HT1080 (cell line): ENCODE results near the gene MTFP1. TPM values are rescaled to one million over a fixed set of nuclear protein-coding genes. Genes with fewer than 3 reads are reported as not detected.
"Not testable (repeated sequence)": the region's sequence is repeated elsewhere in the genome, so short reads cannot be mapped to it uniquely, and the experiment has no call there.

ENCODE experiments used
- DNase-seq: peaks from one replicate; pipeline ENCODE4 v3.0.0-alpha.2; 2015; ENCODE audit warnings: low read depth
- small RNA-seq: library from RNA; depleted of rRNA; stranded (forward); fragments of <200 nt; gene quantifications from one replicate; pipeline ENCODE3, GENCODE V24; 2014
- total RNA-seq: library from RNA; depleted of rRNA; stranded (reverse); fragments of >200 nt; shearing (Covaris generic); gene quantifications from 2 replicates; pipeline ENCODE4 v1.2.3, GENCODE V29; 2014; rRNA removed

MTFP1 gene
- total RNA-seq, 1 experiment from 2014 or later, result 37.1 TPM

DNA sequence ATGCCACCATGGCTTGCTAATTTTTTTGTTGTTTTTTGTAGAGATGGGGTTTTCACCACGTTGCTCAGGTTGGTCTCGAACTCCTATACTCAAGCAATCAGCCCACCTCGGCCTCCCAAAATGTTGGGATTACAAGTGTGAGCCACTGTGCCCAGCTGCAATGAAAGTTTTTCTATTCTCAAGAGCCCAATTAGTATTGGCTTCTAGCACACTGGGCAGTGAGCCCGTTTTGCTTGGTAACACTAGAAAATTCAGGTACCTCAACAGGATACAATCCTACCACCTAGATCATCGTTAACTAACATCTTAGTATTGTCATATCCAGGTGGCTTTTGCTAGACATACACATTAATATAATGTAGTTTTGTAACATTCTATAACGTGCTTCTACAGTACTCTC is 27.3 kb downstream of the MTFP1 start:
- no peak for DNase-seq

DNA sequence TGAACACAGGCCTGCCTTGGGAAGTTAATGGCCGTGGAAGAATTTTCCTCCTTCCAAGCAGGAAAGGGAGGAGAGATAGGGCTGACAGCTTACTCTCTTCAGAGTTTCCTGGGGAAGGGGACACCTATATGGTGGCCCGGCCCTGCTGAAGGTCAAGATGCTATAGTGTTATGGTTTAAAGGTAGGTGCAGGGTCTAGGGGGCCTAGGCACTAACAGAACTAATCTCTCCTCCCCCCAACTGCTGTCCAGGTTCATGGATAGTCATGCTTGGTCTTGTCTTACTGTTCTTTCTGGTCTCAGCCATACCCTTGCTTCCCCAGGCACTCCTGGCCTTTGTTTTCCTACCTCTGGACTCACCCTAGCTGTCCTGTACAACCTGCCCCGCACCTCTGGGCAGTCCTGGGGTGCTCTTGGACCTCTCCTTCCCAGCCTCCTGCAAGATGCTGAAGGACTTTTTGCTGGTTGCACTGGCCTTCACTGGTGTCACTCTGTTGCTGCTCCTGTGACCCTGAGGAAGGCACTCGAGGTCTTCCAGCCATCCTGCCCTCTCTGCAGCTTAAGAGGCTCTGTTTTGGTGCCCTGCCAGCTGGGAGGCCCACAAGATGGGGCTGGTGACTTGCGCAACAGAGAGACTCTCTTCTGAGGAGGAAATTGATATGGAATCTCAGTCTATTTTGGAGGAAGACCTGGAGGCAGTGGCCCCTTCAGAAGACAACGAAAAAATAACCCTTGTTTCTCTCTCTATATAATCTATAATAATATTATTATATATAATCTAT is 28.4 kb downstream of the MTFP1 start:
- DNase-seq, result no peak

DNA sequence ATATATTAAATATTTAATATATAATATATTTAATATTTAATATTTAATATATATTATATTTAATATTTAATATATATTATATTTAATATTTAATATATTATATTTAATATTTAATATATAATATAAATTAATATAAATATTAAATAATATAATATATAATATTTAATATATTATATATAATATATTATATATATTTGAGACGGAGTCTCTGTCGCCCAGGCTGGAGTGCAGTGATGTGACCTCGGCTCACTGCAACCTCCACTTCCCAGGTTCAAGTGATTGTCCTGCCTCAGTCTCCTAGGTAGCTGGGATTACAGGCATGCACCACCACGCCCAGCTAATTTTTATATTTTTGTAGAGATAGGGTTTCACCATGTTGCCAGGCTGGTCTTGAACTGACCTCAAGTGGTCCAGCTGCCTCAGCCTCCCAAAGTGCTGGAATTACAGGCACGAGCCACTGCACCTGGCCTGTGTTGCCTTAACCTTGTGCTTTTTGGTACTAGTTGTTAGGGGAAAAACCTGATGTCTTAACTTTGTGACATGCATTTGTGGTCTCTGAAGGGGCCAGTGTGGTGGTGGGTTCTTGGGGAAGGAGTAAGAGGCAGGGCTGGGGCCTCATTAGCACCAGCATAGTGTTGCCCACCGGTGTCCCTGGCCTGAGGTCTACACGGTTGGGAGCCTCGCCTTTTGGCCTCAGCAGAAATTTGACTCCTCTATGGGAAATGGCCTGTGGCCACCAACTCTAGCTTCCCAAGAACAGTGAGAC is 29.7 kb downstream of the MTFP1 start:
- DNase-seq, result no peak

DNA sequence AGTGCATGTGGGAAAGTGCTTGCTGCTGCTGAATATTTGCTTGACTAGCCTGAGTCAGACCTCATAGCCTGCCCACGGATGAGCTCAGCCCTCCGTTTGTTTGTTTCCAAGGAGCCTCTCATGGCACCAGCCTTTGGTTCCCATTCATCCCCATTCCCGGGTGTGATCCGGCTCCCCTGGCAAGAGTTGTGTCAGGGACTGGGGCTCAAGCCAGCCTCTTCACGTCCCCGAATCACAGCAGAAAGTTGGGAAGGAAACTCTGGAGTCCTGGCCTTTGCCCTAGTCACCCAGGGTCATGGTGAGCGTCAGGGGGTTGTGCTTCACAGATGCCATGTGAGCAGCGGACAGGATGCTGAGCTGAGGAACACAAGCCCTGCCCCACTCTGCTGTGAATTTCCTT is 32.4 kb downstream of the MTFP1 start:
- no peak for DNase-seq

DNA sequence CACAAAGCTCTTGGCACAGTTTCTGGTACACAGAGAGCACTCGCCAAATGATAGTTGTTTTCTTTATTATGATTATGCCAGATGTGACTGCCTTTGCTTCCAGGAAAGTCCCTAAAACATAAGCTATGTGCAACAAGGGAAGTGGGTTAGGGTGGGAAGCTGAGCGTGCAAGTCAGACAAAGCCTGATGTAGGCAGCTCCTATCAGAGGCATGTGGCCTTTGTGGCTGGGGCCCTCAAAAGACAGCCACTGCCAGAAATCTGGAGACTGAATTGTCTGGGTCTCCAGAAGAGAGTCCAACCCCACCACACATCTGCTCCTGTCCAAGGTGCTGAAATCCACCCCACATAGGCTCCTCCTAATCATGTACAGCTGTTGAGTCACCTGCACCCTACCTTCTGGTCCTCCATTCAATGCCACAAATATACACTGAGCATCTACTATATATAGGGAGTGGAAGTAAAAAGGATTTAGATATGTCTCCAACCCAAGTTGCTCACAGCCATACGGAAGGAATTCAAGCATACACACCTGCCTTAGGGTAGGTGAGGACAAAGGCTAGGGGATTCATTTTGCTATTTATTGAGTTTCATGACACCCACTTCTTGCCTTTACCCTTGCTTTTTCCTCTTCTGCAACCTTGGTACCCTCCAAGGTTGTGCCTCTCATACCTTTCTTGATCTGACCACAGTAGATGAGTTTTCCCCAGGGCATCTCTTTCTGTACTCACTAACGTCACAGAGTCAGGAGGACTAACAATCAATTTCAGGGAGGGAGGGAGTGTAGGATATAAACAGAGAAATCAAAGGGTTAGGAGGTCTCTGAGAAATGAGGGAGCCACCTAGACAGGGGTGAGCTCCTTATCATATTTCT is 33.8 kb downstream of the MTFP1 start:
- DNase-seq, result no peak

DNA sequence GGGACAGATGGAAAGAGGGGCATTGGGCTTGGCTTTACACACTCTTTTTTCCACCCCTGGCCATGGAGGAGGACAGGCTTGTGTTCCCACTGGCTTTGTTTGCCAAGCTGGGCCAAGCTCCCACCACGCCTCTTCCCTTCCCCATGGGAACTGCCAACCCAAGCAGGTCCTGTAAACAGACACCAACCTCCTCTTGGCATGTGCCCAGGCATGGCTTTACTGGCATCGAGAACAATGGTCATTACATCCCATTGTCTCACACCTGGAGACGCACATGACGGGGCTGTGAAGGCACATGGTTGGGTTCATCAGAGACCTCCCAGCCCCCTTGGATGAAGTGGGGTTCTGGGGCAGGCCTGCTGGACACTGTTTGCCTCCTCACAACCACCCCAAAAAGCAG is 34.6 kb downstream of the MTFP1 start:
- DNase-seq, result no peak

DNA sequence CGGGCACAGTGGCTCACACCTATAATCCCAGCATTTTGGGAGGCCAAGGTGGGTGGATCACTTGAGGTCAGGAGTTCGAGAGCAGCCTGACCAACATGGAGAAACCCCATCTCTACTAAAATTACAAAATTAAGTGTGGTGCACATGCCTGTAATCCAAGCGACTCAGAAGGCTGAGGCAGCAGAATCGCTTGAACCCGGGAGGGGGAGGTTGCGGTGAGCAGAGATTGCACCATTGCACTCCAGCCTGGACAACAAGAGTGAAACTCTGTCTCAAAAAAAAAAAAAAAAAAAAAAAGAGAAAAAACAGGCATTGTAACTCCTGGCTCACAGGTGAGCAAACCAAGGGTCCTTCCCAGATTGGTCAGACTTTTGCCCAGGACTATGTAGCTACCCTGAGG is 35.0 kb downstream of the MTFP1 start:
- not testable (repeated sequence) for DNase-seq

DNA sequence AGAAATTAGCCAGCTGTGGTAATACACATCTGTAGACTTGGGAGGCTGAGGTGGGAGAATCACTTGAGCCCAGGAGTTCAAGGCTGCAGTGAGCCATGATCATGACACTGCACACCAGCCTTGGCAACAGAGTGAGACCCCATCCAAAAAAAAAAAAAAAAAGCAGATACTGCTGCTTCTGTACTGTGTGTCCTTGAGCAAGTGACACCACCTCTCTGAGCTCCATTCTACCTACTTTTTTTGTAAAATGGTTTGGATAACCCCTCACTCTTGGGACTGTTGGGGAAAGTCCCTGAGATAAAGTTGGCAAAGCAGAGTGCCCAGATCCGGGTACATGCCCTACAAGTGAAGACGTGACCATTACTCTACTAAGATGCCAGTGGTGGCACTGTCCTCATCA is 43.6 kb downstream of the MTFP1 start:
- no peak for DNase-seq

DNA sequence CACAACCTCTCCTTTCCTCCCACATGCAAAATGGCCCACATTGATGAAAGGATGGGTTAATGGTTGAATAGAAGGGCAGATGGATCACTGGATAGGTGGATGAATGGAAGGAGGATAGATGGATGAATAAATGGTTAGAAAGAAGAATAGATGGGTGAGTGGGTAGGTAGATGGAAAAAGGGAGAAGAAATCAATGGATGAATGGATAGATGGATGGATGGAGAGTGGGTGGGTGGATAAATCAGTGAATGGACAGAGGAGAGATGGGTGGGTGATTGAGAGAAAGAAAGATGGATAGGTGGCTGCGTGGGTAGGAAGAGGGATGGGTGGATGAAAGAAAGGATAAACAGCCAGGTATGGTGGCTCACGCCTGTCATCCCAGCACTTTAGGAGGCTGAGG is 45.1 kb downstream of the MTFP1 start:
- no peak for DNase-seq

DNA sequence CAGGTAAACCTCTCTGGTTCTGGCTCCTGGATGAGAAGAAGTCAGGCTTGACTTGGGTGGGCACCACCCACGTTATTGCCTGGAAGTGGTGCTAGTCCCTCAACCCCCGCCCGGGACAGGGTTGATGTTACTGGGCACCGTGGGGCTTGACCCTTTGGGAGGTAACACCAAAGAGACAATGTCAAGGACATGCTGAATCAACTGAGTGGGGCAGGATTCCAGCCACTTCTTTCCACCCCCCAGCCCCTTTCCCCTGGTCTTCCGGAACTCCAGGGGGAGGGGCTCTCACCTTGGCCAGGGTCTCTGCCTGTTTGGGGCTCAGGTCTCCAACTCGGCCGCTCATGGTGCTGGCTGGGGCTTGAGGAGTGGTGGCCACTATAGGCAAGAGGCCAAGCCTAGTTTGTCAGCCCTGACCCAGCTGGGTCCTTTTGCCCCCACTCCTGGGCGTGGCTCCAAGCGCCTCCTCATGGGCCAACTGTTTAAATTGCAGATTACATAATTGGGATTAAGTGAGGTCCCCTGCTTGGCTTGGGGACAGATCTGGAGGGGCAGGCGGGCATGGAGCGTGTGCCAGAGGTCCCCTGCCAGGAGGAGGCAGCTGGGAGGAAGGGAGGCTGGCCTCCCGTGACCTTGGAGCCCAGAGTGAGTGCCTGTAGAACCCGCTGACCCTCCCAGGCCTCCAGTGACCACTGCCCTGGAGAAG is 46.2 kb downstream of the MTFP1 start, which contains the start of gene SEC14L3:
Gene SEC14L3, minus strand, starts transcription at position 402 of the 703 bp plus-strand sequence. Its CDS starts 59 bp downstream, at position 343.
- DNase-seq, result no peak

DNA sequence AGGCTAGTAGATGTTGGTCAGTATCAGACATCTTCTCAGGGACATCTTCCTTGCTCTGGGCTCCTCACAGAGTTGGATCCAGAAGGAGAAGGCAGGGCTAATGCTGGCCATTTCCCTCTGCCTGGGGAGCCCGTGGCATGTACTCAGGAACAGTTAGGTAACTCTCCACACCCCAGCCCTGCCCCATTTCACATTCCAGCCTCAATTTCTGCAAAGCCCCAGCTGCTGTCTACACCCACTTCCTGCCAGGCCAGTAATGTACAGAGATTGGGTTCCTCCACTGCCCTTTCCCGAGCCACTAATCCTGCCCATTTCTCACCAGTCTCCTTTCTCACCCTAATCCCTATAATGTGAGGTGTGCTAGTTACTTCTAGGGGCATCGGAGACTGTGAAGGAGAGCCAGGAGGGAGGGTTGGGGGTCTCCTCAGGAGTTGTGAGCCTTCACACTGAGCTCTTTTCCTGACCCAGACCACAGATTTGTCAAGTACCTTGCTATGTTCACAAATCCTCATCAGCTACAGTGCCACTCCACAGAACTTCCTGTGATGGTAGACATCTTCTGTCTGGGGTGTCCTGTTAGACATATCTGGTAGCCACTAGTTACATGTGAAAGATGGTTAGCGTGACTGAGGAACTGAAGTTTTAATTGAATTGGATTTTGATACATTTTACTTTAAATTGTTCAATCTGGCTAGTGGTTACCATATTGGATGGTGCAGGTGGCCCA is 47.6 kb downstream of the MTFP1 start:
- no peak for DNase-seq

DNA sequence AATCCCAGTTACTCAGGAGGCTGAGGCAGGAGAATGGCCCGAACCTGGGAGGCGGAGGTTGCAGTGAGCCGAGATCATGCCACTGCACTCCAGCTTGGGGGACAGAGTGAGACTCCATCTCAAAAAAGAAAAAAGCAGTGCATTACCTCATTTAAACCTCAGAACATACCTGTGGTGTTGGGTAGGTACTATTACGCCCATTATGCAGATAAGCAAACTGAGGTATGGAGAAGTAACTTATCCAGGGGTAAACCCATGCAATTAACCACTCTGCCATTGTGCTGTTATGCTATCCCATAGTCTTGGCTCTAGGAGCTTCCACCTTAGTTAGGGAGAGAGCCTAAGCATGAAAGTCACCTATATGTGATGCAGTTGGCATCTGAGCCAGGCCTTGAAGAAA is 48.6 kb downstream of the MTFP1 start:
- no peak for DNase-seq

DNA sequence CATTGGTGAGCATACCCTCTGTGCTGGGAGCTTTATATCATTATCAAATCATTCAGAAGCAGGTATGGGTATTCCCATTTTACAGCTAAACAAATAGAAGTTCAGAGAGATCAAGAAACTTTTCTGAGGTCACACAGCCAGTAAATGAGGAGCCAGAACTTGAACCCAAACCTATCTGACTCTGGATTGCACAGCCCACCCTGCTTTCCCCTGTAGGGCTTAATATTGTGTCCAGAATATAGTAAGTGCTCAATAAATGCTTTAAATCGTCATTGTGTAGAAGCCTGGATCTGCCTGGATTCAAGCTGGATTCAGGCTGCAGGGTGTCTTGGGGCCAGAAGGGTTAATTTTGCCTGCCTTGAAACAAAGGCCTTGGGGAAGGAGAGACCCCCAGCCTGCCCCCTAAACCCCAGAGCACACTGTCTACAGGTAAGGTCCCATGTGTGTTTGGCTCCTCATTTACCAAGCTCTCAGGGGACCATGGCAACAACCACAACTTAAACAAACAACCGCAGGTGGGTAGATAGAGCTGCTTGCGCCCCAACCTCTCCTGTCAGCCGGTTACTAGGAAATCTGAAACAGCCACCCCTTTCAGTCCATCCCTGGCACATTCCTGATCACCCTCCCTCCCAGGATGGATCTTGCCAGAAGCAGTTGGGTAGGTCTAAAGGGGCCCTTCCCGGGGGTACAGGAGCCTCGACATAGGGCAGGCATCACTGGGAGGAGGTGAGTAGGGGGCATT is 49.3 kb downstream of the MTFP1 start:
- no peak for DNase-seq

Small RNAs within 50 kb of the gene (small RNA-seq; reads per million reads assigned to genes)
- gene AC004832.3, result not detected
- not detected for gene RNU6-564P

Other genes with a start within 250 kb of the MTFP1 start
- gene LIF, start 179.0 kb upstream of the MTFP1 start, total RNA-seq, result 7.7 and 8.8 TPM in 2 replicates
- not detected in 2 replicates for gene OSM, start 158.9 kb upstream of the MTFP1 start, total RNA-seq
- 1.5 and 6.1 TPM in 2 replicates for gene CASTOR1, start 136.3 kb upstream of the MTFP1 start, total RNA-seq
- 11.1 and 12.9 TPM in 2 replicates for gene TBC1D10A, start 98.8 kb upstream of the MTFP1 start, total RNA-seq
- gene SF3A1, start 68.9 kb upstream of the MTFP1 start, total RNA-seq, result 54.1 and 133 TPM in 2 replicates
- gene CCDC157, start 68.8 kb upstream of the MTFP1 start, total RNA-seq, result 2.8 and 3.1 TPM in 2 replicates
- gene RNF215, start 38.4 kb upstream of the MTFP1 start, total RNA-seq, result 13.8 and 14.6 TPM in 2 replicates
- gene SEC14L2, start 28.8 kb upstream of the MTFP1 start, total RNA-seq, result 8.6 and 13.5 TPM in 2 replicates
- not detected in 2 replicates for gene SEC14L3, start 46.2 kb downstream of the MTFP1 start, total RNA-seq
- gene SEC14L4, start 79.9 kb downstream of the MTFP1 start, total RNA-seq, result not detected in 2 replicates
- gene SEC14L6, start 121.0 kb downstream of the MTFP1 start, total RNA-seq, result not detected in 2 replicates
- not detected in 2 replicates for gene GAL3ST1, start 148.9 kb downstream of the MTFP1 start, total RNA-seq
- 178 and 181 TPM in 2 replicates for gene PES1, start 166.1 kb downstream of the MTFP1 start, total RNA-seq
- gene TCN2, start 181.4 kb downstream of the MTFP1 start, total RNA-seq, result 5.3 and 7.4 TPM in 2 replicates
- gene SLC35E4, start 210.0 kb downstream of the MTFP1 start, total RNA-seq, result 34.7 and 40.0 TPM in 2 replicates
- gene DUSP18, start 242.1 kb downstream of the MTFP1 start, total RNA-seq, result 6.9 and 7.9 TPM in 2 replicates